K562 (cell line): ENCODE measurements around the gene LPIN1. TPM values are rescaled to one million over a fixed set of nuclear protein-coding genes. Genes with fewer than 3 reads are reported as not detected.

Source experiments
- BRCA1 ChIP-seq, 2 experiments: fragments of 450-650 bp in 1 of 2; sonication (generic) in 1 of 2; formaldehyde crosslinking in 1 of 2; IDR thresholded peaks; 2 replicates each; pipeline versions ENCODE4 v1.5.0 to v1.6.1; 2017 to 2020; ENCODE audit warnings: mild to moderate bottlenecking in 1 of 2, missing genetic modification reagents in 1 of 2
- BRD9 ChIP-seq: fragments of 450-650 bp; IDR thresholded peaks from 2 replicates; pipeline ENCODE4 v1.6.1; 2018; ENCODE audit warnings: low read depth; ENCODE audit not compliant: partially characterized antibody
- CBX3 ChIP-seq, 2 experiments: IDR thresholded peaks; 1 replicate in 1 of 2; 2 replicates in 1 of 2; pipeline ENCODE4 v1.6.1; 2012; ENCODE audit warnings: inconsistent platforms in 2 of 2, low read length in 2 of 2, borderline replicate concordance in 1 of 2, control low read depth in 1 of 2
- CREB3 ChIP-seq: fragments of 450-650 bp; conservative IDR thresholded peaks from 2 replicates; pipeline ENCODE4 v1.6.1; 2016; ENCODE audit warnings: missing genetic modification characterization, low read depth, mild to moderate bottlenecking, missing compliant biosample characterization, moderate library complexity
- CTBP1 ChIP-seq: fragments of 450-650 bp; IDR thresholded peaks from 2 replicates; pipeline ENCODE4 v1.6.1; 2016; ENCODE audit warnings: borderline replicate concordance
- DMBX1 ChIP-seq: fragments of 250-450 bp; sonication (Bioruptor Pico); IDR thresholded peaks from 2 replicates; pipeline ENCODE4 v1.8.0; 2022; ENCODE audit warnings: inconsistent platforms, mild to moderate bottlenecking, moderate library complexity, borderline replicate concordance
- DPF2 ChIP-seq: fragments of 450-650 bp; IDR thresholded peaks from 2 replicates; pipeline ENCODE4 v1.6.1; 2016
- HBP1 ChIP-seq: fragments of 450-650 bp; formaldehyde crosslinking; IDR thresholded peaks from 2 replicates; pipeline ENCODE4 v1.4.0; 2022; ENCODE audit warnings: missing genetic modification characterization
- HMG20A ChIP-seq: fragments of 450-650 bp; formaldehyde crosslinking; conservative IDR thresholded peaks from 2 replicates; pipeline ENCODE4 v1.4.0; 2020; ENCODE audit warnings: mild to moderate bottlenecking, mixed read lengths
- KHSRP ChIP-seq: fragments of 450-650 bp; IDR thresholded peaks from 2 replicates; pipeline ENCODE4 v1.6.1; 2017
- MEIS2 ChIP-seq: fragments of 450-650 bp; IDR thresholded peaks from 2 replicates; pipeline ENCODE4 v1.6.1; 2014; ENCODE audit warnings: mild to moderate bottlenecking; ENCODE audit not compliant: partially characterized antibody
- MTA2 ChIP-seq: fragments of 450-650 bp; IDR thresholded peaks from 2 replicates; pipeline ENCODE4 v1.6.1; 2016; ENCODE audit warnings: low read depth
- MYBL2 ChIP-seq, 2 experiments: fragments of 450-650 bp in 1 of 2; sonication (generic) in 1 of 2; formaldehyde crosslinking in 1 of 2; IDR thresholded peaks; 2 replicates each; pipeline versions ENCODE4 v1.6.1 to v1.8.1; 2017 to 2022; ENCODE audit warnings: borderline replicate concordance in 1 of 2, inconsistent platforms in 1 of 2, low read depth in 1 of 2, mild to moderate bottlenecking in 1 of 2, missing genetic modification reagents in 1 of 2, moderate library complexity in 1 of 2
- PTRF ChIP-seq: fragments of 450-650 bp; IDR thresholded peaks from 2 replicates; pipeline ENCODE4 v1.6.1; 2016; ENCODE audit warnings: mild to moderate bottlenecking, missing genetic modification characterization, missing compliant biosample characterization
- RAD21 ChIP-seq, 2 experiments: fragments of 250-450 bp in 1 of 2; fragments of 450-650 bp in 1 of 2; sonication (Bioruptor Pico) in 1 of 2; formaldehyde crosslinking in 1 of 2; IDR thresholded peaks in 1 of 2; conservative IDR thresholded peaks in 1 of 2; 2 replicates each; pipeline versions ENCODE4 v1.4.0 to v1.8.0; 2020 to 2022; ENCODE audit warnings: mild to moderate bottlenecking in 2 of 2, moderate library complexity in 1 of 2
- SIX5 ChIP-seq, 2 experiments: IDR thresholded peaks; 2 replicates each; pipeline ENCODE4 v1.6.1; 2011; ENCODE audit warnings: low read length in 2 of 2, borderline replicate concordance in 1 of 2, low read depth in 1 of 2, mild to moderate bottlenecking in 1 of 2, moderate library complexity in 1 of 2; ENCODE audit not compliant: insufficient read depth in 1 of 2
- SMARCC2 ChIP-seq: fragments of 450-650 bp; IDR thresholded peaks from 2 replicates; pipeline ENCODE4 v1.6.1; 2017; ENCODE audit warnings: antibody characterized with exemption, moderate library complexity, mild to moderate bottlenecking, low read depth
- STAT5A ChIP-seq: IDR thresholded peaks from 2 replicates; pipeline ENCODE4 v1.6.1; 2012; ENCODE audit warnings: low read length, inconsistent platforms, borderline replicate concordance
- ZBTB7A ChIP-seq: IDR thresholded peaks from 2 replicates; pipeline ENCODE4 v1.6.1; 2011; ENCODE audit warnings: low read depth, mild to moderate bottlenecking, low read length, moderate library complexity, borderline replicate concordance; ENCODE audit not compliant: control insufficient read depth
- ZEB2 ChIP-seq: fragments of 450-650 bp; IDR thresholded peaks from 2 replicates; pipeline ENCODE4 v1.6.1; 2016
- polyA plus RNA-seq, 8 experiments: library from polyadenylated mRNA; depleted of rRNA in 4 of 8; stranded (reverse) in 5 of 8; unstranded in 3 of 8; fragments of >200 nt; fragmentation: Nextera tagmentation in 2 of 8; fragmentation: Illumina TruSeq in 1 of 8; extraction: Ambion mirVana in 2 of 8; extraction: Trizol in 1 of 8; gene quantifications; 2 replicates each; pipeline versions ENCODE4 v1.2.1 to v1.2.3, GENCODE V29; 2011 to 2014; ENCODE audit warnings: inconsistent platforms in 1 of 8, missing spikeins in 1 of 8
- total RNA-seq, 7 experiments: library from RNA; depleted of rRNA in 6 of 7; stranded (reverse); fragments of >200 nt in 6 of 7; fragmentation: Illumina TruSeq in 2 of 7; extraction: Trizol in 2 of 7; gene quantifications; 2 replicates each; pipeline versions ENCODE4 v1.2.1 to v1.2.3, GENCODE V29; 2011 to 2021; ENCODE audit warnings: low replicate concordance in 1 of 7
- TF ChIP-seq, protein P1 (sequence below), 2 experiments: IDR thresholded peaks; 2 replicates each; pipeline ENCODE4 v1.6.1; 2011; ENCODE audit warnings: borderline replicate concordance in 1 of 2, control low read depth in 1 of 2, low read depth in 1 of 2, low read length in 1 of 2, mild to moderate bottlenecking in 1 of 2, mixed read lengths in 1 of 2, moderate library complexity in 1 of 2; ENCODE audit not compliant: insufficient read depth in 1 of 2, insufficient read length in 1 of 2, poor library complexity in 1 of 2, severe bottlenecking in 1 of 2; ENCODE audit errors: extremely low read depth in 1 of 2
- TF ChIP-seq, protein P2 (sequence below): sonication (generic); formaldehyde crosslinking; IDR thresholded peaks from 2 replicates; pipeline ENCODE4 v1.8.0; 2022; ENCODE audit warnings: missing genetic modification reagents, mild to moderate bottlenecking, moderate library complexity, borderline replicate concordance

LPIN1 gene
- total and polyA plus RNA-seq, 9 of the 15 experiments (the other 6 are each of a cell fraction or from before 2014, with no cell fraction given), result 9.2 to 84.0 (median 27.8) TPM

DNA sequence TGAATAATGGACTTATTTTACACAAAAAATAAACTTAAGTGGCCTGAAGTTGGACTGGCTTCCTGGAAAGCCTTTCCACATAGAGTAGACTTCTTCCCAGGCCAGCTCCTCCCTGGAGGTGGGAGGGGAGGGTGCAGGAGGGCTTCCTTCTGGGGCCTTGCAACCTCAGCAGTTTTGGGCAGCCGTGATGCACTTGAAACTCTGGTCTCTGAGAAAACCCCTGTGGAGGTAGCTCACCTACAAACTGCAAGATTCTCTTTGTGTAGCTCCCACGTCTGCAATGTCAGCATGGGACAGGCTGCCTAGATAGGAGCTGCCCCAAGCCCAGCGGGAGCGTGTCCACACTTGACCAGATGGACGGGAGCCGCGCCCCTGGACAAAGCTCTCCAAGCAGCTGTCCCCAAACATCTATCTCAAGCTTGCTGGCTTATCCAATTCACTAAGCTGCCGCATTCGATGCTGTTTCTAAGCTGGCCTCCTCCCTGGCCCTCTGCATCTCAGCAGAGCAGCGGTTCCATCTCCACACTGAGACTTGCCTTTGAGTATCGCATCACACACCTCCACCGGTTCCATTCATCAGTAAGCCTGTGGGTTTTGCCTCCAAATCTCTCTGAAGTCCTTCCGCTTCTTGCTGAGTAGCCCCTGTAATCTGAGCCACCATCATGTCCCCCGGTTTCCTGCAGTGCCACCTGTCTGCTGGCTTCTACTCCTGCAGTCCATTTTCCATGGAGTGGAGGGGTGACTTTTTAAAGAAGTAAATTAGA lies 1.6 kb upstream of the LPIN1 start (continued):
- TF ChIP-seq RAD21 (CRISPR knock-in tag; conservative IDR thresholded peaks at IDR 0.05 in 1 of 2, IDR thresholded peaks at IDR 0.05 in 1 of 2) (peak; percentile 11 to 32; a peak in 1 of 4 replicates), BRD9 (peak; percentile 71), ZEB2 (peak; percentile 65; the same call in 1 of the 2 replicates), BRCA1 (IDR thresholded peaks at IDR 0.05) (no peak), BRCA1 (CRISPR knock-in tag; IDR thresholded peaks at IDR 0.05) (no peak), PTRF (tag) (no peak), CBX3 (IDR thresholded peaks at IDR 0.05; ENCODE audit: borderline replicate concordance in 1 of 2, low read length in 2 of 2) (no peak; a peak in 1 of 3 replicates), ZBTB7A (peak; percentile 54; the same call in 1 of the 2 replicates), MYBL2 (IDR thresholded peaks at IDR 0.05; ENCODE audit: low read depth) (no peak), MYBL2 (CRISPR knock-in tag; IDR thresholded peaks at IDR 0.05; ENCODE audit: borderline replicate concordance) (no peak), MEIS2 (peak; percentile 11), HBP1 (no peak), SIX5 (IDR thresholded peaks at IDR 0.05; ENCODE audit: borderline replicate concordance in 1 of 2, insufficient read depth in 1 of 2, low read depth in 1 of 2, low read length in 2 of 2) (0 out of 4 replicates have a peak, but pooled peaks of 1 of the 2 experiments have one; percentile 17), DPF2 (peak; percentile 58), MTA2 (no peak), CREB3 (tag) (no peak), DMBX1 (CRISPR knock-in tag) (no peak), CTBP1 (peak; percentile 72), HMG20A (no peak), SMARCC2 (peak; percentile 48; the same call in 1 of the 2 replicates), KHSRP (no peak), STAT5A (no peak)
- TF ChIP-seq, protein P1, sequence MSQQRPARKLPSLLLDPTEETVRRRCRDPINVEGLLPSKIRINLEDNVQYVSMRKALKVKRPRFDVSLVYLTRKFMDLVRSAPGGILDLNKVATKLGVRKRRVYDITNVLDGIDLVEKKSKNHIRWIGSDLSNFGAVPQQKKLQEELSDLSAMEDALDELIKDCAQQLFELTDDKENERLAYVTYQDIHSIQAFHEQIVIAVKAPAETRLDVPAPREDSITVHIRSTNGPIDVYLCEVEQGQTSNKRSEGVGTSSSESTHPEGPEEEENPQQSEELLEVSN (IDR thresholded peaks at IDR 0.05; ENCODE audit: borderline replicate concordance in 1 of 2, extremely low read depth in 1 of 2, insufficient read depth in 1 of 2, insufficient read length in 1 of 2, low read depth in 1 of 2, low read length in 1 of 2, poor library complexity in 1 of 2, severe bottlenecking in 1 of 2), result peak; percentile 69 to 82
- TF ChIP-seq, protein P2, sequence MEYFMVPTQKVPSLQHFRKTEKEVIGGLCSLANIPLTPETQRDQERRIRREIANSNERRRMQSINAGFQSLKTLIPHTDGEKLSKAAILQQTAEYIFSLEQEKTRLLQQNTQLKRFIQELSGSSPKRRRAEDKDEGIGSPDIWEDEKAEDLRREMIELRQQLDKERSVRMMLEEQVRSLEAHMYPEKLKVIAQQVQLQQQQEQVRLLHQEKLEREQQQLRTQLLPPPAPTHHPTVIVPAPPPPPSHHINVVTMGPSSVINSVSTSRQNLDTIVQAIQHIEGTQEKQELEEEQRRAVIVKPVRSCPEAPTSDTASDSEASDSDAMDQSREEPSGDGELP (CRISPR knock-in tag), result no peak; the same call in 1 of the 2 replicates
